Measurements from ENCODE around the gene PAFAH1B2. TPM values are rescaled to one million over a fixed set of nuclear protein-coding genes. Genes with fewer than 3 reads are reported as not detected.

PAFAH1B2 gene
- total RNA-seq, 6 experiments from 2014 or later, result 113 to 130 (median 122) TPM

- H3K4me1 Mint-ChIP-seq (ENCODE audit: low read depth), result peaks cover 20% of the 10 kb centered on the region
These were observed 76.5 kb downstream of the PAFAH1B2 start for GRCh38 chr11:117220568-117220967.

GRCh38 chr11:117220999-117221774 lies 77.1 kb downstream of the PAFAH1B2 start:
- Mint-ChIP-seq H3K27me3 (ENCODE audit: insufficient read depth) (peaks cover 2% of the 10 kb centered on the region; the same call in 1 of the 2 replicates), H3K4me3 (peak overlapping the region; percentile 17; the same call in 1 of the 2 replicates), H3K36me3 (ENCODE audit: low read depth) (peaks cover 22% of the 10 kb centered on the region), H3K27ac (peak overlapping the region; percentile 55), H3K4me1 (ENCODE audit: low read depth) (peaks cover 20% of the 10 kb centered on the region), H3K9me3 (no peaks in the 10 kb centered on the region)
- TF ChIP-seq CTCF (IDR thresholded peaks at IDR 0.05), result no peak
- no peak for DNase-seq

More at GRCh38 chr11:117220568-117220967, 76.5 kb downstream of the PAFAH1B2 start:
- no peak for DNase-seq
- H3K4me3 Mint-ChIP-seq, result no peak overlapping the region
- no peaks in the 10 kb centered on the region for H3K9me3 Mint-ChIP-seq
- peaks cover 22% of the 10 kb centered on the region for H3K36me3 Mint-ChIP-seq (ENCODE audit: low read depth)
- peaks cover 2% of the 10 kb centered on the region; the same call in 1 of the 2 replicates for H3K27me3 Mint-ChIP-seq (ENCODE audit: insufficient read depth)
- H3K27ac Mint-ChIP-seq, result no peak overlapping the region
- no peak for TF ChIP-seq CTCF (IDR thresholded peaks at IDR 0.05)

GRCh38 chr11:117221775-117222517 lies 77.9 kb downstream of the PAFAH1B2 start:
- Mint-ChIP-seq H3K4me3 (peak overlapping the region; percentile 38), H3K36me3 (ENCODE audit: low read depth) (peaks cover 22% of the 10 kb centered on the region), H3K27ac (peak overlapping the region; percentile 55), H3K9me3 (no peaks in the 10 kb centered on the region), H3K27me3 (ENCODE audit: insufficient read depth) (peaks cover 2% of the 10 kb centered on the region; the same call in 1 of the 2 replicates), H3K4me1 (ENCODE audit: low read depth) (peaks cover 20% of the 10 kb centered on the region)
- peak; percentile 20; the same call in 1 of the 2 replicates for TF ChIP-seq CTCF (IDR thresholded peaks at IDR 0.05)
- peak; percentile 52 for DNase-seq

GRCh38 chr11:117222991-117223740 lies 79.1 kb downstream of the PAFAH1B2 start:
- DNase-seq, result no peak
- Mint-ChIP-seq H3K27ac (peak overlapping the region; percentile 55; the same call in 1 of the 2 replicates), H3K4me1 (ENCODE audit: low read depth) (peaks cover 20% of the 10 kb centered on the region), H3K4me3 (no peak overlapping the region), H3K27me3 (ENCODE audit: insufficient read depth) (peaks cover 2% of the 10 kb centered on the region; the same call in 1 of the 2 replicates), H3K36me3 (ENCODE audit: low read depth) (peaks cover 15% of the 10 kb centered on the region), H3K9me3 (no peaks in the 10 kb centered on the region)
- TF ChIP-seq CTCF (IDR thresholded peaks at IDR 0.05), result no peak
